ENCODE measurements around the gene TPCN1. TPM values are rescaled to one million over a fixed set of nuclear protein-coding genes. Genes with fewer than 3 reads are reported as not detected.
A peak's percentile ranks its signal among the peaks of the same experiment; 100 is the strongest.

TPCN1 gene
- total RNA-seq, 1 experiment from 2014 or later: 43.0 TPM

DNA sequence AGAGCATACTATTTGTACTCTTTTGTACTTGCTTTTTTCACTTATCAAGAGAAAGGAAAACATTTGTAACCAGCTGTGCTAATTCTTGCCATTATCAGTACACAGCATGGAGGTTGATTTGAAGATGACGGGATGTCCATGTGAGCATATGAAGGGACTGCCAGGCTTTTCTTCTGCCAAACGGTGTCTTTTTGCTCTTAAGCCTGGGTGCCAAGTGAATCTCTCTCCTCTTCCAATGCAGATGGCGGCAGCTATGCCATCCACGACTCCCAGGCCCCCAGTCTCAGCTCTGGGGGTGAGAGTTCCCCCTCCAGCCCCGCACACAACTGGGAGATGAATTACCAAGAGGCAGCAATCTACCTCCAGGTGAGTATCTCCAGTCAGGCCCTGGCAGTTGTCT is 38.9 kb downstream of the TPCN1 start:
- Mint-ChIP-seq H3K4me3 (ENCODE audit: unreplicated experiment) (no peak overlapping the region), H3K27ac (ENCODE audit: low read depth, unreplicated experiment) (peak overlapping the region; percentile 40), H3K4me1 (ENCODE audit: insufficient read depth, unreplicated experiment) (peaks cover 9% of the 10 kb centered on the region), H3K27me3 (ENCODE audit: insufficient read depth, unreplicated experiment) (no peaks in the 10 kb centered on the region), H3K9me3 (ENCODE audit: unreplicated experiment) (no peaks in the 10 kb centered on the region), H3K36me3 (ENCODE audit: insufficient read depth, unreplicated experiment) (peaks cover 47% of the 10 kb centered on the region)
- POLR2A ChIA-PET: interaction anchor here (1.6 kb wide), 1 partner anchor 15 kb away, joined by 3 read pairs; no protein-coding TSS in a partner anchor
- BruUV-seq (replicated peaks): no TSS peak
- TF ChIP-seq, protein P1, sequence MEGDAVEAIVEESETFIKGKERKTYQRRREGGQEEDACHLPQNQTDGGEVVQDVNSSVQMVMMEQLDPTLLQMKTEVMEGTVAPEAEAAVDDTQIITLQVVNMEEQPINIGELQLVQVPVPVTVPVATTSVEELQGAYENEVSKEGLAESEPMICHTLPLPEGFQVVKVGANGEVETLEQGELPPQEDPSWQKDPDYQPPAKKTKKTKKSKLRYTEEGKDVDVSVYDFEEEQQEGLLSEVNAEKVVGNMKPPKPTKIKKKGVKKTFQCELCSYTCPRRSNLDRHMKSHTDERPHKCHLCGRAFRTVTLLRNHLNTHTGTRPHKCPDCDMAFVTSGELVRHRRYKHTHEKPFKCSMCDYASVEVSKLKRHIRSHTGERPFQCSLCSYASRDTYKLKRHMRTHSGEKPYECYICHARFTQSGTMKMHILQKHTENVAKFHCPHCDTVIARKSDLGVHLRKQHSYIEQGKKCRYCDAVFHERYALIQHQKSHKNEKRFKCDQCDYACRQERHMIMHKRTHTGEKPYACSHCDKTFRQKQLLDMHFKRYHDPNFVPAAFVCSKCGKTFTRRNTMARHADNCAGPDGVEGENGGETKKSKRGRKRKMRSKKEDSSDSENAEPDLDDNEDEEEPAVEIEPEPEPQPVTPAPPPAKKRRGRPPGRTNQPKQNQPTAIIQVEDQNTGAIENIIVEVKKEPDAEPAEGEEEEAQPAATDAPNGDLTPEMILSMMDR (IDR thresholded peaks at IDR 0.05; ENCODE audit: unreplicated experiment): no peak
- intact Hi-C loops (cut with micrococcal nuclease): no loop called here
- DNase-seq (ENCODE audit: unreplicated experiment): no peak
- CTCF ChIA-PET: interaction anchor here (0.6 to 1.2 kb wide), 2 partner anchors 9 to 99 kb away, joined by 3 read pairs; no protein-coding TSS in a partner anchor

GRCh38 chr12:113260636-113261300 is 39.5 kb downstream of the TPCN1 start:
- POLR2A ChIA-PET: interaction anchor here (0.6 kb wide), 1 partner anchor 15 kb away, joined by 3 read pairs; no protein-coding TSS in a partner anchor
- Mint-ChIP-seq H3K4me3 (ENCODE audit: unreplicated experiment) (no peak overlapping the region), H3K27ac (ENCODE audit: low read depth, unreplicated experiment) (no peak overlapping the region)

DNA sequence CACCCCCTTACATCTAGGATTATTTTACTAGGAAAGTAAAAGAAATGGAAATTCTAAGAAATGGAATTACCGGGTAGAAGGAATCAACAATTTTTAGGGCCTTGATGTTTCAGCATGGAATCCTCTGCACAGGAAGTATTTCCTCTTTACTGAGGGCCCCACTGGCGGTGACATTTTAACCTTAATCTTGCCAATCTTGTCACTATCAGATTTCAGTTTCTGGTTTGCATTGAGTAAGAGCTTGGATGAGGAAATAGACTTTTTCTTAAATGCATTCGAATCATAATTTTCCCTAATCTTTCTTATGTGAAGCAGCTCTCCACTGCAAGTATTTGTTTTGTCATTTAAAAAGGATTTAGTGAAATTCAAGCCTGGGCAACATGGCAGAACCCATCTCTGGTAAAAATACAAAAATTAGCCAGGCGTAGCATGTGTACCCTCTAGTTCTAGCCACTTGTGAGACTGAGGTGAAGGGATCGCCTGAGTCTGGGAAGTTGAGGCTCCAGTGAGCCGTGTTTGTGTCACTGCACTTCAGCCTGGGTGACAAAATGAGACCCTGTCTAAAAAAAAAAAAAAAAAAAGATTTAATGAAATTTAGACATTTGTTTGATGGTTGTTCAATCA is 40.7 kb downstream of the TPCN1 start:
- TF ChIP-seq, protein P1 (IDR thresholded peaks at IDR 0.05; ENCODE audit: unreplicated experiment): no peak
- peaks cover 9% of the 10 kb centered on the region for H3K4me1 Mint-ChIP-seq (ENCODE audit: insufficient read depth, unreplicated experiment)
- no peak overlapping the region for H3K4me3 Mint-ChIP-seq (ENCODE audit: unreplicated experiment)
- no peaks in the 10 kb centered on the region for H3K9me3 Mint-ChIP-seq (ENCODE audit: unreplicated experiment)
- no TSS peak for BruUV-seq (replicated peaks)
- H3K27me3 Mint-ChIP-seq (ENCODE audit: insufficient read depth, unreplicated experiment): no peaks in the 10 kb centered on the region
- ChIA-PET POLR2A (interaction anchor here (0.6 kb wide), 1 partner anchor 8 kb away, joined by 4 read pairs; no protein-coding TSS in a partner anchor), CTCF (interaction anchor here (0.6 kb wide), 1 partner anchor 20 kb away, joined by 3 read pairs; no protein-coding TSS in a partner anchor)
- intact Hi-C loops (cut with micrococcal nuclease): no loop called here
- peaks cover 58% of the 10 kb centered on the region for H3K36me3 Mint-ChIP-seq (ENCODE audit: insufficient read depth, unreplicated experiment)
- DNase-seq (ENCODE audit: unreplicated experiment): no peak
- no peak overlapping the region for H3K27ac Mint-ChIP-seq (ENCODE audit: low read depth, unreplicated experiment)

More at GRCh38 chr12:113260636-113261300, 39.5 kb downstream of the TPCN1 start:
- Mint-ChIP-seq H3K4me1 (ENCODE audit: insufficient read depth, unreplicated experiment) (peaks cover 9% of the 10 kb centered on the region), H3K9me3 (ENCODE audit: unreplicated experiment) (no peaks in the 10 kb centered on the region), H3K36me3 (ENCODE audit: insufficient read depth, unreplicated experiment) (peaks cover 51% of the 10 kb centered on the region), H3K27me3 (ENCODE audit: insufficient read depth, unreplicated experiment) (no peaks in the 10 kb centered on the region)
- CTCF ChIA-PET: interaction anchor here (0.6 kb wide), 1 partner anchor 99 kb away, joined by 3 read pairs; no protein-coding TSS in a partner anchor
- intact Hi-C loops (cut with micrococcal nuclease): no loop called here
- no peak for DNase-seq (ENCODE audit: unreplicated experiment)
- no TSS peak for BruUV-seq (replicated peaks)
- TF ChIP-seq, protein P1 (IDR thresholded peaks at IDR 0.05; ENCODE audit: unreplicated experiment): no peak

- no peak for DNase-seq (ENCODE audit: unreplicated experiment)
- intact Hi-C loops (cut with micrococcal nuclease): no loop called here
- TF ChIP-seq, protein P1 (IDR thresholded peaks at IDR 0.05; ENCODE audit: unreplicated experiment): no peak
- H3K36me3 Mint-ChIP-seq (ENCODE audit: insufficient read depth, unreplicated experiment): peaks cover 65% of the 10 kb centered on the region
- no TSS peak for BruUV-seq (replicated peaks)
- no peaks in the 10 kb centered on the region for H3K9me3 Mint-ChIP-seq (ENCODE audit: unreplicated experiment)
- H3K27me3 Mint-ChIP-seq (ENCODE audit: insufficient read depth, unreplicated experiment): no peaks in the 10 kb centered on the region
- peaks cover 9% of the 10 kb centered on the region for H3K4me1 Mint-ChIP-seq (ENCODE audit: insufficient read depth, unreplicated experiment)
- POLR2A ChIA-PET: interaction anchor here (0.6 kb wide), 1 partner anchor 8 kb away, joined by 4 read pairs; no protein-coding TSS in a partner anchor
- no peak overlapping the region for H3K27ac Mint-ChIP-seq (ENCODE audit: low read depth, unreplicated experiment)
- no peak overlapping the region for H3K4me3 Mint-ChIP-seq (ENCODE audit: unreplicated experiment)
- CTCF ChIA-PET: no interaction called here
Observed at GRCh38 chr12:113262710-113263109, 41.4 kb downstream of the TPCN1 start.
